ENCODE data around the gene THEMIS. TPM values are rescaled to one million over a fixed set of nuclear protein-coding genes. Genes with fewer than 3 reads are reported as not detected.

The THEMIS gene
- total RNA-seq, 1 donor from 2014 or later, result 5.6 TPM

- DNase-seq (ENCODE audit: extremely low spot score in 2 of 2), result no peak
- H3K27ac ChIP-seq, result no peak overlapping the region
- TF ChIP-seq POLR2A (IDR thresholded peaks at IDR 0.05), result no peak
- no peak for TF ChIP-seq POLR2AphosphoS5 (IDR thresholded peaks at IDR 0.05; ENCODE audit: insufficient read depth in 1 of 2, low read depth in 1 of 2)
- TF ChIP-seq CTCF (IDR thresholded peaks at IDR 0.05), result no peak
- H3K4me3 ChIP-seq, result no peak overlapping the region
- H3K4me1 ChIP-seq, result no peaks in the 10 kb centered on the region
- intact Hi-C loops (cut with DNase I), result no loop called here
- H3K27me3 ChIP-seq, result no peaks in the 10 kb centered on the region
- H3K36me3 ChIP-seq, result no peaks in the 10 kb centered on the region
- no peaks in the 10 kb centered on the region for H3K9me3 ChIP-seq
Observed at GRCh38 chr6:127737768-127738167, 163.1 kb downstream of the THEMIS start.

GRCh38 chr6:127737009-127737486 is 163.8 kb downstream of the THEMIS start:
- Histone ChIP-seq H3K27me3 (no peaks in the 10 kb centered on the region), H3K9me3 (no peaks in the 10 kb centered on the region), H3K36me3 (no peaks in the 10 kb centered on the region), H3K27ac (no peak overlapping the region), H3K4me3 (no peak overlapping the region), H3K4me1 (no peaks in the 10 kb centered on the region)
- intact Hi-C loops (cut with DNase I), result no loop called here
- no peak for DNase-seq (ENCODE audit: extremely low spot score in 2 of 2)
- TF ChIP-seq CTCF (IDR thresholded peaks at IDR 0.05) (peak; percentile 21 to 50 (median 38)), POLR2A (IDR thresholded peaks at IDR 0.05) (no peak)

DNA sequence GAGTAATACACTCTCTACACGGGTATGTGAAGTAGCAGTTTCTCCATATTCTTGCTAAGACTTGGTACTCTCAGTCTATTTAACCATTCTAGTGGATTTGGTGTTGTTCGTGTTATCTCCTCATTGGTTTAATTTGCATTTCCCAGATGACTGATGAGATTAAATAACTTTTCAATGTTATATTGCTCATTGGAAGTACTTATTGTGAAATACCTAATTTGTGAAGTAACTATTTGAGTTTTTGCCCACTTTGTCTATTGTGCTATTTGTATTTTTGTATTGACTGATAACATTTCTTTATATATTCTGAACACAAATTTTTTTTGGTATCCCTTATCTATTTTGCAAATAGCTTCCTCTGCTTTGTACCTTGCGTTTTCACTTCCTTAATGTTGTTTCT is 167.9 kb downstream of the THEMIS start:
- no peak overlapping the region for H3K27ac ChIP-seq
- DNase-seq (ENCODE audit: extremely low spot score in 2 of 2), result no peak
- no peak overlapping the region for H3K4me3 ChIP-seq
- intact Hi-C loops (cut with DNase I), result no loop called here
- no peaks in the 10 kb centered on the region for H3K36me3 ChIP-seq
- no peaks in the 10 kb centered on the region for H3K4me1 ChIP-seq
- no peak for TF ChIP-seq CTCF (IDR thresholded peaks at IDR 0.05)
- TF ChIP-seq POLR2AphosphoS5 (IDR thresholded peaks at IDR 0.05; ENCODE audit: insufficient read depth in 1 of 2, low read depth in 1 of 2), result no peak
- TF ChIP-seq POLR2A (IDR thresholded peaks at IDR 0.05), result no peak
- H3K9me3 ChIP-seq, result no peaks in the 10 kb centered on the region
- no peaks in the 10 kb centered on the region for H3K27me3 ChIP-seq

GRCh38 chr6:127727260-127727953 is 173.5 kb downstream of the THEMIS start:
- intact Hi-C loops (cut with DNase I), result no loop called here
- H3K36me3 ChIP-seq, result no peaks in the 10 kb centered on the region
- TF ChIP-seq POLR2AphosphoS5 (IDR thresholded peaks at IDR 0.05; ENCODE audit: insufficient read depth in 1 of 2, low read depth in 1 of 2) (no peak), CTCF (IDR thresholded peaks at IDR 0.05) (no peak), POLR2A (IDR thresholded peaks at IDR 0.05) (no peak)
- H3K4me3 ChIP-seq, result no peak overlapping the region
- no peak for DNase-seq (ENCODE audit: extremely low spot score in 2 of 2)
- no peaks in the 10 kb centered on the region for H3K4me1 ChIP-seq
- no peaks in the 10 kb centered on the region for H3K27me3 ChIP-seq
- no peaks in the 10 kb centered on the region for H3K9me3 ChIP-seq
- no peak overlapping the region for H3K27ac ChIP-seq

DNA sequence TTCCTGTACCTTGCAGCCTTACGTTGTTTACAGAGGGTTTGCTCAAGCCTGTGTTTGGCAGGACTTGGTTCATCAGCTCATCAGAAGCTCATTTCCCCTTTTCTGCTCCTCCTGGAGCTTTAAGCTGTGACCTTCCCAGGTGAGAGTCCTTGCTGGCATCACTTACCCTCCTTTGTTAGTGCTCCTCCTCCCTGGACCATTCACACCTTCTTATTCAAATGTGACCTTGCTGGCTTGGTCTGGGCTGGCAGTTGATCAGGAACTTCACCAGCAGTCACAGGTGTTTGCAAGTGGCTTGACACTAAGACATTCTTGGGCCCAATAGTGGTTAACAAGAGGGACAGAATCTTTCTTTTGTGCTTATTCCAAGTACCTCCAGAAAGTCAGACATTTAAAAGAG is 175.0 kb downstream of the THEMIS start:
- intact Hi-C loops (cut with DNase I), result no loop called here
- no peaks in the 10 kb centered on the region for H3K27me3 ChIP-seq
- no peak for DNase-seq (ENCODE audit: extremely low spot score in 2 of 2)
- no peaks in the 10 kb centered on the region for H3K36me3 ChIP-seq
- no peaks in the 10 kb centered on the region for H3K9me3 ChIP-seq
- no peaks in the 10 kb centered on the region for H3K4me1 ChIP-seq
- H3K27ac ChIP-seq, result no peak overlapping the region
- TF ChIP-seq POLR2AphosphoS5 (IDR thresholded peaks at IDR 0.05; ENCODE audit: insufficient read depth in 1 of 2, low read depth in 1 of 2) (no peak), CTCF (IDR thresholded peaks at IDR 0.05) (no peak), POLR2A (IDR thresholded peaks at IDR 0.05) (no peak)
- no peak overlapping the region for H3K4me3 ChIP-seq
